AG04450 (cell line): ENCODE results near the gene SCP2. TPM values are rescaled to one million over a fixed set of nuclear protein-coding genes. Genes with fewer than 3 reads are reported as not detected.

ENCODE experiments used
- CTCF ChIA-PET: fragments of 300-600, 350-600 bp; formaldehyde crosslinking; extraction: SDS; loops from one replicate; lab custom pipeline; 2022; ENCODE audit warnings: antibody characterized with exemption, inconsistent platforms; lab: Charles Lee
- POLR2A ChIA-PET: fragments of 350-600 bp; formaldehyde crosslinking; extraction: SDS; loops from one replicate; lab custom pipeline; 2021; ENCODE audit warnings: antibody characterized with exemption, inconsistent platforms; lab: Yijun Ruan, JAX
- DNase-seq: peaks from one replicate; pipeline ENCODE4 v3.0.0-alpha.2; 2011; ENCODE audit warnings: low read depth, low spot score
- H3K27ac ChIP-seq: one replicate; pipeline ENCODE4 v1.5.1; 2012; ENCODE audit warnings: low read depth, low read length, control low read depth
- H3K27me3 ChIP-seq: one replicate; pipeline ENCODE4 v1.6.0; 2012; ENCODE audit warnings: low read length; ENCODE audit not compliant: control insufficient read depth, insufficient read depth
- H3K4me3 ChIP-seq: 2 replicates; pipeline ENCODE4 v1.5.1; 2011; ENCODE audit warnings: mild to moderate bottlenecking, low read depth, low read length, control low read depth
- H3K9me3 ChIP-seq: 2 replicates; pipeline ENCODE4 v1.5.1; 2012; ENCODE audit warnings: low read length; ENCODE audit not compliant: control insufficient read depth, insufficient read depth
- CTCF ChIP-seq: IDR thresholded peaks from 2 replicates; pipeline ENCODE4 v1.5.1; 2011; ENCODE audit warnings: low read depth, low read length, control low read depth, inconsistent platforms
- polyA plus RNA-seq: library from polyadenylated mRNA; depleted of rRNA; stranded (reverse); fragments of >200 nt; gene quantifications from 2 replicates; pipeline ENCODE4 v1.2.3, GENCODE V29; 2011

SCP2 gene
- polyA plus RNA-seq, 1 experiment = 278 TPM

GRCh38 chr1:52926864-52927211 is 238 bp upstream of the SCP2 start:
- no peak for DNase-seq
- no peak for TF ChIP-seq CTCF
- Histone ChIP-seq H3K27ac (no peak overlapping the region), H3K27me3 (no peaks in the 10 kb centered on the region), H3K4me3 (peak overlapping the region; percentile 80), H3K9me3 (no peaks in the 10 kb centered on the region; the same call in none of the 2 replicates)
- POLR2A ChIA-PET = interaction anchor here (0.7 kb wide), 2 partner anchors 117 to 221 kb away, joined by 3 to 4 read pairs; no protein-coding TSS in a partner anchor
- CTCF ChIA-PET = interaction anchor here (0.6 kb wide), 1 partner anchor 11 kb away, joined by 6 read pairs; no protein-coding TSS in a partner anchor

- DNase-seq = no peak
- CTCF ChIA-PET = no interaction called here
- Histone ChIP-seq H3K4me3 (peak overlapping the region; percentile 80), H3K27ac (peak overlapping the region; percentile 61), H3K27me3 (no peaks in the 10 kb centered on the region), H3K9me3 (no peaks in the 10 kb centered on the region; the same call in 1 of the 2 replicates)
- TF ChIP-seq CTCF = no peak
- POLR2A ChIA-PET = no interaction called here
These were observed 934 bp downstream of the SCP2 start for GRCh38 chr1:52928015-52928404.

GRCh38 chr1:52929019-52929418 is 1.9 kb downstream of the SCP2 start:
- Histone ChIP-seq H3K27ac (no peak overlapping the region), H3K9me3 (no peaks in the 10 kb centered on the region; the same call in 1 of the 2 replicates), H3K4me3 (no peak overlapping the region), H3K27me3 (no peaks in the 10 kb centered on the region)
- DNase-seq = no peak
- CTCF ChIA-PET = interaction anchor here (0.7 kb wide), 1 partner anchor 12 kb away, joined by 4 read pairs; no protein-coding TSS in a partner anchor
- TF ChIP-seq CTCF = no peak
- POLR2A ChIA-PET = no interaction called here

- ChIA-PET POLR2A (no interaction called here), CTCF (interaction anchor here (0.6 kb wide), 1 partner anchor 389 kb away, joined by 4 read pairs; no protein-coding TSS in a partner anchor)
- Histone ChIP-seq H3K4me3 (no peak overlapping the region), H3K27ac (no peak overlapping the region), H3K9me3 (no peaks in the 10 kb centered on the region), H3K27me3 (no peaks in the 10 kb centered on the region)
- no peak for TF ChIP-seq CTCF
- no peak for DNase-seq
These were observed 10.5 kb downstream of the SCP2 start for GRCh38 chr1:52937433-52938182.

GRCh38 chr1:52938183-52938451 is 11.0 kb downstream of the SCP2 start:
- no peak overlapping the region for H3K27ac ChIP-seq
- no peak for TF ChIP-seq CTCF
- H3K27me3 ChIP-seq = no peaks in the 10 kb centered on the region
- ChIA-PET POLR2A (no interaction called here), CTCF (interaction anchor here (0.6 kb wide), 1 partner anchor 389 kb away, joined by 4 read pairs; no protein-coding TSS in a partner anchor)
- no peak for DNase-seq
- no peaks in the 10 kb centered on the region for H3K9me3 ChIP-seq
- no peak overlapping the region for H3K4me3 ChIP-seq
